SJCRH30 (cell line): ENCODE results near the gene POLR1A. TPM values are rescaled to one million over a fixed set of nuclear protein-coding genes. Genes with fewer than 3 reads are reported as not detected.

Experiments
- DNase-seq, 2 experiments: peaks; one replicate each; pipeline ENCODE4 v3.0.0-alpha.2; 2015 to 2020
- H3K27ac ChIP-seq: fragments of 250-450 bp; sonication (Bioruptor Pico); 2 replicates; pipeline ENCODE4 v1.5.1; 2020; ENCODE audit warnings: mild to moderate bottlenecking, moderate library complexity
- H3K27me3 ChIP-seq: fragments of 250-450 bp; sonication (Bioruptor Pico); 2 replicates; pipeline ENCODE4 v1.5.1; 2020; ENCODE audit warnings: mild to moderate bottlenecking, moderate library complexity
- H3K36me3 ChIP-seq: fragments of 250-450 bp; sonication (Bioruptor Pico); 2 replicates; pipeline ENCODE4 v1.5.1; 2020; ENCODE audit warnings: mild to moderate bottlenecking, moderate library complexity
- H3K4me1 ChIP-seq: fragments of 250-450 bp; sonication (Bioruptor Pico); 2 replicates; pipeline ENCODE4 v1.5.1; 2020; ENCODE audit warnings: mild to moderate bottlenecking, moderate library complexity
- H3K4me3 ChIP-seq: fragments of 250-450 bp; sonication (Bioruptor Pico); 2 replicates; pipeline ENCODE4 v1.5.1; 2020; ENCODE audit warnings: mild to moderate bottlenecking, moderate library complexity
- H3K9me3 ChIP-seq: fragments of 250-450 bp; sonication (Bioruptor Pico); replicated peaks from 2 replicates; pipeline ENCODE4 v1.5.1; 2020; ENCODE audit warnings: mild to moderate bottlenecking, moderate library complexity
- total RNA-seq: library from RNA; depleted of rRNA; stranded (reverse); fragments of >200 nt; shearing (Covaris generic); gene quantifications from 2 replicates; pipeline ENCODE4 v1.2.3, GENCODE V29; 2014; rRNA removed

The POLR1A gene
- total RNA-seq = 49.9 and 53.0 TPM in 2 replicates

GRCh38 chr2:86105252-86105968 lies at the start of gene POLR1A:
Gene POLR1A, minus strand, starts transcription at chr2:86105886. Its CDS starts 110 bp downstream, at chr2:86105776.
- H3K27me3 ChIP-seq = no peaks in the 10 kb centered on the region
- no peaks in the 10 kb centered on the region for H3K9me3 ChIP-seq
- peak within 1 kb of the TSS; percentile 81 for H3K4me3 ChIP-seq
- H3K27ac ChIP-seq = peak within 1 kb of the TSS; percentile 94
- H3K4me1 ChIP-seq = no peaks in the 10 kb centered on the region
- peaks cover 45% of the 10 kb centered on the region for H3K36me3 ChIP-seq
- peak; percentile 94 to 97 for DNase-seq

GRCh38 chr2:86150502-86150901 lies 44.8 kb upstream of the POLR1A start:
- no peak for DNase-seq
- H3K27ac ChIP-seq = no peak overlapping the region
- peaks cover 86% of the 10 kb centered on the region for H3K36me3 ChIP-seq
- no peaks in the 10 kb centered on the region for H3K27me3 ChIP-seq
- no peak overlapping the region for H3K4me3 ChIP-seq
- H3K4me1 ChIP-seq = no peaks in the 10 kb centered on the region
- no peaks in the 10 kb centered on the region for H3K9me3 ChIP-seq

GRCh38 chr2:86147793-86148192 lies 42.1 kb upstream of the POLR1A start:
- Histone ChIP-seq H3K27ac (no peak overlapping the region), H3K4me3 (no peak overlapping the region), H3K4me1 (no peaks in the 10 kb centered on the region), H3K27me3 (no peaks in the 10 kb centered on the region), H3K36me3 (peaks cover 90% of the 10 kb centered on the region), H3K9me3 (no peaks in the 10 kb centered on the region)
- peak in 1 of 2 experiments; percentile 22 for DNase-seq

GRCh38 chr2:86143926-86144685 lies 38.4 kb upstream of the POLR1A start:
- Histone ChIP-seq H3K36me3 (peaks cover 92% of the 10 kb centered on the region), H3K4me1 (no peaks in the 10 kb centered on the region), H3K9me3 (no peaks in the 10 kb centered on the region), H3K27me3 (no peaks in the 10 kb centered on the region), H3K4me3 (no peak overlapping the region), H3K27ac (no peak overlapping the region)
- no peak for DNase-seq

GRCh38 chr2:86143307-86143706 lies 37.6 kb upstream of the POLR1A start:
- H3K27me3 ChIP-seq = no peaks in the 10 kb centered on the region
- H3K27ac ChIP-seq = no peak overlapping the region
- no peaks in the 10 kb centered on the region for H3K9me3 ChIP-seq
- no peak for DNase-seq
- H3K36me3 ChIP-seq = peaks cover 92% of the 10 kb centered on the region
- H3K4me1 ChIP-seq = no peaks in the 10 kb centered on the region
- no peak overlapping the region for H3K4me3 ChIP-seq

- no peaks in the 10 kb centered on the region for H3K9me3 ChIP-seq
- no peaks in the 10 kb centered on the region for H3K27me3 ChIP-seq
- no peaks in the 10 kb centered on the region for H3K4me1 ChIP-seq
- H3K27ac ChIP-seq = no peak overlapping the region
- H3K4me3 ChIP-seq = no peak overlapping the region
- no peak for DNase-seq
- peaks cover 92% of the 10 kb centered on the region for H3K36me3 ChIP-seq
Observed at GRCh38 chr2:86142436-86143257, 37.0 kb upstream of the POLR1A start.

GRCh38 chr2:86140969-86141392 lies 35.3 kb upstream of the POLR1A start:
- Histone ChIP-seq H3K27ac (no peak overlapping the region), H3K36me3 (peaks cover 92% of the 10 kb centered on the region), H3K4me1 (no peaks in the 10 kb centered on the region), H3K27me3 (no peaks in the 10 kb centered on the region), H3K9me3 (no peaks in the 10 kb centered on the region), H3K4me3 (no peak overlapping the region)
- peak in 1 of 2 experiments; percentile 23 for DNase-seq

GRCh38 chr2:86139981-86140380 lies 34.3 kb upstream of the POLR1A start:
- DNase-seq = no peak
- no peak overlapping the region for H3K27ac ChIP-seq
- peaks cover 93% of the 10 kb centered on the region for H3K36me3 ChIP-seq
- no peaks in the 10 kb centered on the region for H3K4me1 ChIP-seq
- H3K27me3 ChIP-seq = no peaks in the 10 kb centered on the region
- no peaks in the 10 kb centered on the region for H3K9me3 ChIP-seq
- H3K4me3 ChIP-seq = no peak overlapping the region

GRCh38 chr2:86138736-86139625 lies 33.3 kb upstream of the POLR1A start:
- Histone ChIP-seq H3K9me3 (no peaks in the 10 kb centered on the region), H3K4me3 (no peak overlapping the region), H3K27me3 (no peaks in the 10 kb centered on the region), H3K4me1 (no peaks in the 10 kb centered on the region), H3K27ac (no peak overlapping the region), H3K36me3 (peaks cover 93% of the 10 kb centered on the region)
- DNase-seq = no peak

GRCh38 chr2:86136141-86136540 lies 30.5 kb upstream of the POLR1A start:
- H3K9me3 ChIP-seq = no peaks in the 10 kb centered on the region
- no peak overlapping the region for H3K4me3 ChIP-seq
- H3K4me1 ChIP-seq = no peaks in the 10 kb centered on the region
- no peak for DNase-seq
- H3K36me3 ChIP-seq = peaks cover 94% of the 10 kb centered on the region
- H3K27me3 ChIP-seq = no peaks in the 10 kb centered on the region
- H3K27ac ChIP-seq = no peak overlapping the region

GRCh38 chr2:86135653-86136052 lies 30.0 kb upstream of the POLR1A start:
- no peak for DNase-seq
- H3K27ac ChIP-seq = no peak overlapping the region
- peaks cover 96% of the 10 kb centered on the region for H3K36me3 ChIP-seq
- no peaks in the 10 kb centered on the region for H3K4me1 ChIP-seq
- no peaks in the 10 kb centered on the region for H3K27me3 ChIP-seq
- no peaks in the 10 kb centered on the region for H3K9me3 ChIP-seq
- H3K4me3 ChIP-seq = no peak overlapping the region

GRCh38 chr2:86134709-86135108 lies 29.0 kb upstream of the POLR1A start:
- H3K27me3 ChIP-seq = no peaks in the 10 kb centered on the region
- no peak overlapping the region for H3K4me3 ChIP-seq
- no peak for DNase-seq
- no peak overlapping the region for H3K27ac ChIP-seq
- no peaks in the 10 kb centered on the region for H3K9me3 ChIP-seq
- H3K4me1 ChIP-seq = no peaks in the 10 kb centered on the region
- H3K36me3 ChIP-seq = peaks cover 97% of the 10 kb centered on the region

- Histone ChIP-seq H3K27ac (no peak overlapping the region), H3K4me1 (no peaks in the 10 kb centered on the region), H3K4me3 (no peak overlapping the region), H3K36me3 (peaks cover 96% of the 10 kb centered on the region), H3K27me3 (no peaks in the 10 kb centered on the region), H3K9me3 (no peaks in the 10 kb centered on the region)
- no peak for DNase-seq
Observed at GRCh38 chr2:86124683-86125082, 19.0 kb upstream of the POLR1A start.

GRCh38 chr2:86123328-86123925 lies 17.7 kb upstream of the POLR1A start:
- no peaks in the 10 kb centered on the region for H3K4me1 ChIP-seq
- no peak for DNase-seq
- H3K9me3 ChIP-seq = no peaks in the 10 kb centered on the region
- H3K4me3 ChIP-seq = no peak overlapping the region
- H3K27me3 ChIP-seq = no peaks in the 10 kb centered on the region
- H3K36me3 ChIP-seq = peaks cover 96% of the 10 kb centered on the region
- no peak overlapping the region for H3K27ac ChIP-seq
